ENCODE measurements around the gene WIZ. TPM values are rescaled to one million over a fixed set of nuclear protein-coding genes. Genes with fewer than 3 reads are reported as not detected.

WIZ gene
- total and polyA plus RNA-seq, 2 donors (not counting 1 experiment from before 2014, with no cell fraction given): 15.0 to 24.8 TPM

GRCh38 chr19:15453091-15453578 lies 3.4 kb upstream of the WIZ start:
- Histone ChIP-seq H3K4me2 (replicated peaks; ENCODE audit: low read depth, low read length, poor library complexity, severe bottlenecking) (no peak overlapping the region), H3K9ac (ENCODE audit: low read length) (no peak overlapping the region), H3K36me3 (replicated peaks in 1 of 2; ENCODE audit: control extremely low read depth in 1 of 2, control insufficient read depth in 1 of 2, extremely low read depth in 1 of 2, insufficient read depth in 2 of 2, low read length in 1 of 2) (peaks cover 6 to 51% of the 10 kb centered on the region in 2 experiments), H3K27ac (ENCODE audit: low read length in 2 of 2) (no peak overlapping the region), H3K4me3 (ENCODE audit: control extremely low read depth in 1 of 5, extremely low read depth in 1 of 5, insufficient read depth in 1 of 5, low read depth in 2 of 5, low read length in 4 of 5) (no peak overlapping the region), H3K4me1 (ENCODE audit: control insufficient read depth in 2 of 2, insufficient read depth in 2 of 2, low read length in 2 of 2) (peaks cover 8 to 17% of the 10 kb centered on the region in 2 donors), H4K20me1 (ENCODE audit: control insufficient read depth, insufficient read depth, low read length, poor library complexity, severe bottlenecking) (peaks cover 22% of the 10 kb centered on the region), H3K79me2 (ENCODE audit: control insufficient read depth, insufficient read depth, low read length) (peaks cover 9% of the 10 kb centered on the region), H3K27me3 (replicated peaks in 1 of 4; ENCODE audit: control extremely low read depth in 1 of 4, control insufficient read depth in 3 of 4, insufficient read depth in 4 of 4, low read length in 3 of 4) (no peaks in the 10 kb centered on the region), H3K9me3 (ENCODE audit: control extremely low read depth in 1 of 3, control insufficient read depth in 2 of 3, insufficient read depth in 1 of 3, low read length in 2 of 3) (peaks cover 0 to 4% (median 0%) of the 10 kb centered on the region in 3 donors), H2AFZ (ENCODE audit: insufficient read depth, low read depth, low read length, poor library complexity, severe bottlenecking) (no peak overlapping the region)
- POLR2A ChIA-PET: interaction anchor here (1.1 kb wide), 1 partner anchor 1681 kb away, joined by 5 read pairs; no protein-coding TSS in a partner anchor
- H3K27me3 Mint-ChIP-seq: no peaks in the 10 kb centered on the region
- H3K4me1 Mint-ChIP-seq: peaks cover 12% of the 10 kb centered on the region
- no peaks in the 10 kb centered on the region for H3K9me3 Mint-ChIP-seq (ENCODE audit: insufficient read depth)
- CTCF ChIA-PET: no interaction called here
- intact Hi-C loops (cut with micrococcal nuclease): no loop called here
- no peak for TF ChIP-seq CTCF (IDR thresholded peaks at IDR 0.05)
- TF ChIP-seq EZH2 (IDR thresholded peaks at IDR 0.05; ENCODE audit: borderline replicate concordance, insufficient read depth, low read depth, low read length, poor library complexity, severe bottlenecking): no peak
- DNase-seq: no peak
- no peak overlapping the region for H3K27ac Mint-ChIP-seq
- WGBS (ENCODE audit: insufficient coverage): 98% methylated on average over 40 of the region's 44 CpGs
- no peak overlapping the region for H3K4me3 Mint-ChIP-seq
- no peak for ATAC-seq (ENCODE audit: low read depth)

- no peak overlapping the region for H3K27ac ChIP-seq (ENCODE audit: low read length in 2 of 2)
- 94% methylated on average over 35 of the region's 37 CpGs for WGBS (ENCODE audit: insufficient coverage)
- H3K27me3 Mint-ChIP-seq: no peaks in the 10 kb centered on the region
- POLR2A ChIA-PET: no interaction called here
- H3K4me2 ChIP-seq (replicated peaks; ENCODE audit: low read depth, low read length, poor library complexity, severe bottlenecking): no peak overlapping the region
- peaks cover 12% of the 10 kb centered on the region for H3K4me1 Mint-ChIP-seq
- TF ChIP-seq CTCF (IDR thresholded peaks at IDR 0.05): no peak
- no peak for TF ChIP-seq EZH2 (IDR thresholded peaks at IDR 0.05; ENCODE audit: borderline replicate concordance, insufficient read depth, low read depth, low read length, poor library complexity, severe bottlenecking)
- peaks cover 6 to 46% of the 10 kb centered on the region in 2 experiments for H3K36me3 ChIP-seq (replicated peaks in 1 of 2; ENCODE audit: control extremely low read depth in 1 of 2, control insufficient read depth in 1 of 2, extremely low read depth in 1 of 2, insufficient read depth in 2 of 2, low read length in 1 of 2)
- CTCF ChIA-PET: interaction anchor here (1.4 to 1.5 kb wide), 2 partner anchors 11 to 33 kb away, joined by 4 to 7 read pairs; partner anchors contain the start of genes AKAP8L and RASAL3
- H3K4me3 ChIP-seq (ENCODE audit: control extremely low read depth in 1 of 5, extremely low read depth in 1 of 5, insufficient read depth in 1 of 5, low read depth in 2 of 5, low read length in 4 of 5): no peak overlapping the region
- ATAC-seq (ENCODE audit: low read depth) (no peak), DNase-seq (no peak)
- H4K20me1 ChIP-seq (ENCODE audit: control insufficient read depth, insufficient read depth, low read length, poor library complexity, severe bottlenecking): peaks cover 18% of the 10 kb centered on the region
- no peak overlapping the region for H3K9ac ChIP-seq (ENCODE audit: low read length)
- peaks cover 0 to 4% (median 0%) of the 10 kb centered on the region in 3 donors for H3K9me3 ChIP-seq (ENCODE audit: control extremely low read depth in 1 of 3, control insufficient read depth in 2 of 3, insufficient read depth in 1 of 3, low read length in 2 of 3)
- no peak overlapping the region for H3K4me3 Mint-ChIP-seq
- no peaks in the 10 kb centered on the region for H3K9me3 Mint-ChIP-seq (ENCODE audit: insufficient read depth)
- H3K27ac Mint-ChIP-seq: peak overlapping the region; percentile 26
- H2AFZ ChIP-seq (ENCODE audit: insufficient read depth, low read depth, low read length, poor library complexity, severe bottlenecking): no peak overlapping the region
- H3K4me1 ChIP-seq (ENCODE audit: control insufficient read depth in 2 of 2, insufficient read depth in 2 of 2, low read length in 2 of 2): peaks cover 8 to 17% of the 10 kb centered on the region in 2 donors
- intact Hi-C loops (cut with micrococcal nuclease): no loop called here
- no peaks in the 10 kb centered on the region for H3K27me3 ChIP-seq (replicated peaks in 1 of 4; ENCODE audit: control extremely low read depth in 1 of 4, control insufficient read depth in 3 of 4, insufficient read depth in 4 of 4, low read length in 3 of 4)
- peaks cover 9% of the 10 kb centered on the region for H3K79me2 ChIP-seq (ENCODE audit: control insufficient read depth, insufficient read depth, low read length)
Observed at GRCh38 chr19:15452111-15453047, 2.6 kb upstream of the WIZ start.

Measured in B cell (primary cell).